GM21360 (cell line): ENCODE results near the gene TWSG1.
"Not testable (repeated sequence)": the region's sequence is repeated elsewhere in the genome, so short reads cannot be mapped to it uniquely, and the experiment has no call there.

ENCODE experiments used
- ATAC-seq: cut with Tn5 transposase; IDR thresholded peaks from one replicate; pipeline ENCODE4 v1.9.1; 2021; ENCODE audit warnings: mild to moderate bottlenecking, moderate library complexity; ENCODE audit not compliant: unreplicated experiment

The TWSG1 gene

GRCh38 chr18:9334973-9335696, 562 bp downstream of the TWSG1 start:
- peak; percentile 42 for ATAC-seq

GRCh38 chr18:9335697-9336045, 1.1 kb downstream of the TWSG1 start:
- no peak for ATAC-seq

- no peak for ATAC-seq
These were observed 2.3 kb downstream of the TWSG1 start for GRCh38 chr18:9336827-9337226.

GRCh38 chr18:9337873-9338272, 3.3 kb downstream of the TWSG1 start:
- ATAC-seq, result no peak

GRCh38 chr18:9340472-9340871, 5.9 kb downstream of the TWSG1 start:
- ATAC-seq, result no peak

GRCh38 chr18:9343577-9343976, 9.0 kb downstream of the TWSG1 start:
- no peak for ATAC-seq

GRCh38 chr18:9346775-9347174, 12.2 kb downstream of the TWSG1 start:
- no peak for ATAC-seq

GRCh38 chr18:9348079-9348671, 13.6 kb downstream of the TWSG1 start:
- peak; percentile 37 for ATAC-seq

GRCh38 chr18:9348766-9349165, 14.2 kb downstream of the TWSG1 start:
- ATAC-seq, result no peak

- ATAC-seq, result peak; percentile 83
These were observed 19.0 kb downstream of the TWSG1 start for GRCh38 chr18:9353596-9353995.

- ATAC-seq, result peak; percentile 63
These were observed 19.7 kb downstream of the TWSG1 start for GRCh38 chr18:9354256-9354655.

- ATAC-seq, result no peak
These were observed 22.4 kb downstream of the TWSG1 start for GRCh38 chr18:9356976-9357375.

GRCh38 chr18:9359796-9360195, 25.2 kb downstream of the TWSG1 start:
- no peak for ATAC-seq

- ATAC-seq, result no peak
These were observed 26.6 kb downstream of the TWSG1 start for GRCh38 chr18:9361191-9361590.

GRCh38 chr18:9362869-9363268, 28.3 kb downstream of the TWSG1 start:
- no peak for ATAC-seq

GRCh38 chr18:9364242-9364641, 29.7 kb downstream of the TWSG1 start:
- ATAC-seq, result no peak

GRCh38 chr18:9365406-9365805, 30.8 kb downstream of the TWSG1 start:
- ATAC-seq, result no peak

GRCh38 chr18:9366126-9366714, 31.6 kb downstream of the TWSG1 start:
- no peak for ATAC-seq

- not testable (repeated sequence) for ATAC-seq
These were observed 38.7 kb downstream of the TWSG1 start for GRCh38 chr18:9373254-9373653.

- no peak for ATAC-seq
These were observed 44.5 kb downstream of the TWSG1 start for GRCh38 chr18:9379118-9379517.

- no peak for ATAC-seq
These were observed 45.5 kb downstream of the TWSG1 start for GRCh38 chr18:9380101-9380500.

GRCh38 chr18:9380621-9381395, 46.2 kb downstream of the TWSG1 start:
- ATAC-seq, result no peak
